ENCODE measurements around the gene MAPKAPK2. TPM values are rescaled to one million over a fixed set of nuclear protein-coding genes. Genes with fewer than 3 reads are reported as not detected.

The MAPKAPK2 gene
- total RNA-seq, 1 donor from 2014 or later: 73.3 TPM

- intact Hi-C loops (cut with micrococcal nuclease): loop anchor here (2.0 kb wide), 1 partner anchor 254 kb away; no protein-coding TSS in a partner anchor
Observed at GRCh38 chr1:206658981-206659273, 25.8 kb upstream of the MAPKAPK2 start.

GRCh38 chr1:206660136-206660535 lies 24.6 kb upstream of the MAPKAPK2 start:
- intact Hi-C loops (cut with micrococcal nuclease): no loop called here

GRCh38 chr1:206661161-206661820 lies 23.4 kb upstream of the MAPKAPK2 start:
- intact Hi-C loops (cut with micrococcal nuclease): no loop called here

GRCh38 chr1:206662396-206663092 lies 22.2 kb upstream of the MAPKAPK2 start:
- intact Hi-C loops (cut with micrococcal nuclease): no loop called here

GRCh38 chr1:206663362-206663761 lies 21.3 kb upstream of the MAPKAPK2 start:
- intact Hi-C loops (cut with micrococcal nuclease): no loop called here

GRCh38 chr1:206663832-206664652 lies 20.7 kb upstream of the MAPKAPK2 start:
- intact Hi-C loops (cut with micrococcal nuclease): loop anchor here (1.0 to 2.0 kb wide), 3 partner anchors 30 to 173 kb away; no protein-coding TSS in a partner anchor

GRCh38 chr1:206664740-206665139 lies 20.0 kb upstream of the MAPKAPK2 start:
- intact Hi-C loops (cut with micrococcal nuclease): loop anchor here (1.0 to 2.0 kb wide), 3 partner anchors 30 to 174 kb away; no protein-coding TSS in a partner anchor

GRCh38 chr1:206666031-206666561 lies 18.6 kb upstream of the MAPKAPK2 start:
- intact Hi-C loops (cut with micrococcal nuclease): no loop called here

- intact Hi-C loops (cut with micrococcal nuclease): no loop called here
Observed at GRCh38 chr1:206666954-206667665, 17.6 kb upstream of the MAPKAPK2 start.

- intact Hi-C loops (cut with micrococcal nuclease): no loop called here
Observed at GRCh38 chr1:206668351-206668750, 16.4 kb upstream of the MAPKAPK2 start.

- intact Hi-C loops (cut with micrococcal nuclease): no loop called here
Observed at GRCh38 chr1:206668874-206669410, 15.8 kb upstream of the MAPKAPK2 start.

- intact Hi-C loops (cut with micrococcal nuclease): no loop called here
Observed at GRCh38 chr1:206672011-206672688, 12.6 kb upstream of the MAPKAPK2 start.

- intact Hi-C loops (cut with micrococcal nuclease): no loop called here
Observed at GRCh38 chr1:206672844-206673758, 11.6 kb upstream of the MAPKAPK2 start.

GRCh38 chr1:206674236-206674635 lies 10.5 kb upstream of the MAPKAPK2 start:
- intact Hi-C loops (cut with micrococcal nuclease): no loop called here

GRCh38 chr1:206674745-206675175 lies 9.9 kb upstream of the MAPKAPK2 start:
- intact Hi-C loops (cut with micrococcal nuclease): no loop called here

- intact Hi-C loops (cut with micrococcal nuclease): no loop called here
Observed at GRCh38 chr1:206676499-206676898, 8.2 kb upstream of the MAPKAPK2 start.

GRCh38 chr1:206678490-206678889 lies 6.2 kb upstream of the MAPKAPK2 start:
- intact Hi-C loops (cut with micrococcal nuclease): no loop called here

GRCh38 chr1:206679738-206680211 lies 4.9 kb upstream of the MAPKAPK2 start:
- intact Hi-C loops (cut with micrococcal nuclease): no loop called here

GRCh38 chr1:206680279-206680678 lies 4.4 kb upstream of the MAPKAPK2 start:
- intact Hi-C loops (cut with micrococcal nuclease): no loop called here

All from T-helper 2 cell treated with Interferon-gamma antibody and Interleukin-4, amounts not matched to agents 100 ng/mL and 5 ng/mL, for 36 hours (primary cell).